Hepatocyte (in vitro differentiated cells): ENCODE results near the gene ANKS3. TPM values are rescaled to one million over a fixed set of nuclear protein-coding genes. Genes with fewer than 3 reads are reported as not detected.

ENCODE experiments used
- DNase-seq: peaks from one replicate; pipeline ENCODE4 v3.0.0-alpha.2; 2016; ENCODE audit warnings: low spot score
- H2AFZ ChIP-seq: fragments of 200-600 bp; sonication (generic); 2 replicates; pipeline ENCODE4 v1.6.0; 2016; ENCODE audit warnings: antibody characterized with exemption, mild to moderate bottlenecking
- H3K27ac ChIP-seq: fragments of 200-600 bp; sonication (generic); 2 replicates; pipeline ENCODE4 v1.5.1; 2016; ENCODE audit warnings: mild to moderate bottlenecking
- H3K27me3 ChIP-seq: fragments of 200-600 bp; sonication (generic); 2 replicates; pipeline ENCODE4 v1.6.1; 2016
- H3K36me3 ChIP-seq: fragments of 200-600 bp; sonication (generic); replicated peaks from 2 replicates; pipeline ENCODE4 v1.5.1; 2016; ENCODE audit warnings: low read depth; ENCODE audit not compliant: insufficient read depth
- H3K4me1 ChIP-seq: fragments of 200-600 bp; sonication (generic); 2 replicates; pipeline ENCODE4 v1.5.1; 2016; ENCODE audit warnings: mild to moderate bottlenecking, moderate library complexity; ENCODE audit not compliant: insufficient read depth
- H3K4me2 ChIP-seq: fragments of 200-600 bp; sonication (generic); 2 replicates; pipeline ENCODE4 v1.6.0; 2016
- H3K4me3 ChIP-seq: fragments of 200-600 bp; sonication (generic); 2 replicates; pipeline ENCODE4 v1.5.1; 2016; ENCODE audit warnings: mild to moderate bottlenecking
- H3K79me2 ChIP-seq: fragments of 200-600 bp; sonication (generic); 2 replicates; pipeline ENCODE4 v1.6.0; 2017; ENCODE audit warnings: mild to moderate bottlenecking
- H3K9me2 ChIP-seq: fragments of 200-600 bp; sonication (generic); replicated peaks from 2 replicates; pipeline ENCODE4 v1.6.0; 2017; ENCODE audit warnings: mild to moderate bottlenecking; ENCODE audit not compliant: insufficient read depth
- H3K9me3 ChIP-seq: fragments of 200-600 bp; sonication (generic); 2 replicates; pipeline ENCODE4 v1.5.1; 2016; ENCODE audit warnings: low read depth, mild to moderate bottlenecking
- H4K20me1 ChIP-seq: fragments of 200-600 bp; sonication (generic); 2 replicates; pipeline ENCODE4 v1.6.0; 2016; ENCODE audit warnings: mild to moderate bottlenecking; ENCODE audit not compliant: insufficient read depth, poor library complexity, severe bottlenecking
- EZH2 ChIP-seq: fragments of 200-600 bp; sonication (generic); IDR thresholded peaks from 2 replicates; pipeline ENCODE4 v1.6.1; 2016; ENCODE audit warnings: antibody characterized with exemption, mild to moderate bottlenecking, borderline replicate concordance
- EZH2phosphoT487 ChIP-seq: fragments of 200-600 bp; sonication (generic); IDR thresholded peaks from one replicate; pipeline ENCODE4 v1.6.1; 2018; ENCODE audit warnings: antibody characterized with exemption, mild to moderate bottlenecking, low read depth, moderate library complexity; ENCODE audit not compliant: unreplicated experiment, severe bottlenecking
- WGBS: methylation state at CpG from one replicate; pipeline ENCODE4 v1.1.6; 2016; ENCODE audit warnings: low lambda C conversion rate; ENCODE audit errors: missing lambda C conversion rate; 5-methylcytosine and 5-hydroxymethylcytosine counted together
- polyA plus RNA-seq: library from polyadenylated mRNA; unstranded; fragments of >200 nt; fragmentation: Nextera tagmentation; extraction: Ambion mirVana; gene quantifications from 2 replicates; pipeline ENCODE4 v1.2.1, GENCODE V29; 2016
- total RNA-seq: library from RNA; depleted of rRNA; stranded (reverse); fragments of >200 nt; gene quantifications from 2 replicates; pipeline ENCODE4 v1.2.3, GENCODE V29; 2014
- TF ChIP-seq, protein P1 (sequence below): fragments of 200-600 bp; sonication (generic); IDR thresholded peaks from 2 replicates; pipeline ENCODE4 v1.5.1; 2016; ENCODE audit warnings: antibody characterized with exemption, mild to moderate bottlenecking; ENCODE audit not compliant: poor library complexity

The ANKS3 gene
- total and polyA plus RNA-seq, 2 experiments from 2014 or later: 11.7 to 17.4 TPM

DNA sequence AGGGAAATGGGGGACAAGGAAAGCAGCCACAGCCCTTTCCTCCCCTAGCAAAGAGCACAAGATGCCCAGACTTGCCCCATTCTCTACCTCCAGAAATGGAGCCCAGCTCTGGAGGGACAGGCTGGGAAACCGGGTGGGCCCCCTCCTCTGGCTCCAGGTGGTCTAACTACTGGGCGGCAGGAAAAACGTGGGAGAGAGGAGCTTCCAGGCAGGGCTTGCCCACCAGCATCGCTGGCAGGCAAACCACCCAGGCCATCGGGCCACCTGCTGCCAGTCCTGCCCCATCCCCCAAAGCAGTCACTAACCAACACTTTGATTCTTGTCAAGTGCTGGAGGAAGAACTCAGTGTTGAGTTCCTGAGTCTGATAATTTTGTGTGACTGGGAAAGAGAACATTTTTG lies 15.6 kb downstream of the ANKS3 start:
- TF ChIP-seq, protein P1, sequence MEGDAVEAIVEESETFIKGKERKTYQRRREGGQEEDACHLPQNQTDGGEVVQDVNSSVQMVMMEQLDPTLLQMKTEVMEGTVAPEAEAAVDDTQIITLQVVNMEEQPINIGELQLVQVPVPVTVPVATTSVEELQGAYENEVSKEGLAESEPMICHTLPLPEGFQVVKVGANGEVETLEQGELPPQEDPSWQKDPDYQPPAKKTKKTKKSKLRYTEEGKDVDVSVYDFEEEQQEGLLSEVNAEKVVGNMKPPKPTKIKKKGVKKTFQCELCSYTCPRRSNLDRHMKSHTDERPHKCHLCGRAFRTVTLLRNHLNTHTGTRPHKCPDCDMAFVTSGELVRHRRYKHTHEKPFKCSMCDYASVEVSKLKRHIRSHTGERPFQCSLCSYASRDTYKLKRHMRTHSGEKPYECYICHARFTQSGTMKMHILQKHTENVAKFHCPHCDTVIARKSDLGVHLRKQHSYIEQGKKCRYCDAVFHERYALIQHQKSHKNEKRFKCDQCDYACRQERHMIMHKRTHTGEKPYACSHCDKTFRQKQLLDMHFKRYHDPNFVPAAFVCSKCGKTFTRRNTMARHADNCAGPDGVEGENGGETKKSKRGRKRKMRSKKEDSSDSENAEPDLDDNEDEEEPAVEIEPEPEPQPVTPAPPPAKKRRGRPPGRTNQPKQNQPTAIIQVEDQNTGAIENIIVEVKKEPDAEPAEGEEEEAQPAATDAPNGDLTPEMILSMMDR: no peak
- TF ChIP-seq EZH2: no peak
- TF ChIP-seq EZH2phosphoT487: no peak
- Histone ChIP-seq H2AFZ (no peak overlapping the region), H3K9me3 (no peaks in the 10 kb centered on the region), H3K79me2 (no peaks in the 10 kb centered on the region), H3K9me2 (no peaks in the 10 kb centered on the region), H3K4me3 (no peak overlapping the region), H3K27ac (no peak overlapping the region), H3K27me3 (no peaks in the 10 kb centered on the region), H3K4me2 (no peak overlapping the region), H3K4me1 (no peaks in the 10 kb centered on the region), H4K20me1 (no peaks in the 10 kb centered on the region), H3K36me3 (no peaks in the 10 kb centered on the region)
- DNase-seq: no peak
- WGBS: 72% methylated on average over 5 of the region's 5 CpGs

DNA sequence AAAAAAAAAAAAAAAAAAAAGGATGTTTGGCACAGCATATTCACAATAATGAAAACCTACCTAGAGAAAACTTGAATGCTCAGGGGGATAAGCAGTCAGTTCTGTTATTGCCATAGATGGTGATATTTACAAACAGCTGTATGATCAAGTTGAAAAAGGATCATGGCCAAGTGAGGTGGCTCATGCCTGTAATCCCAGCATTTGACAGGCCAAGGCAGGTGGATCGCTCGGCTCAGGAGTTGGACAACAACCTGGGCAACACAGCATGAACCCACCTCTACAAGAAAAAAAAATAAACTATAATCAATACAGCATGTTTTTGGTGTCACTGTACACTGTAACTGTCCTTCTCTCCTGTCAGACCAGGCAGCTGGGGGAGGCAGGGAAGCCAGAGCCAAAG lies 19.1 kb downstream of the ANKS3 start:
- Histone ChIP-seq H2AFZ (no peak overlapping the region), H3K27me3 (no peaks in the 10 kb centered on the region), H3K4me3 (no peak overlapping the region), H3K9me2 (no peaks in the 10 kb centered on the region), H3K4me2 (no peak overlapping the region), H4K20me1 (no peaks in the 10 kb centered on the region), H3K9me3 (no peaks in the 10 kb centered on the region), H3K4me1 (no peaks in the 10 kb centered on the region), H3K36me3 (no peaks in the 10 kb centered on the region), H3K27ac (no peak overlapping the region), H3K79me2 (no peaks in the 10 kb centered on the region)
- 100% methylated on average over 2 of the region's 2 CpGs for WGBS
- DNase-seq: no peak
- TF ChIP-seq, protein P1: no peak
- TF ChIP-seq EZH2phosphoT487 (no peak), EZH2 (no peak)

DNA sequence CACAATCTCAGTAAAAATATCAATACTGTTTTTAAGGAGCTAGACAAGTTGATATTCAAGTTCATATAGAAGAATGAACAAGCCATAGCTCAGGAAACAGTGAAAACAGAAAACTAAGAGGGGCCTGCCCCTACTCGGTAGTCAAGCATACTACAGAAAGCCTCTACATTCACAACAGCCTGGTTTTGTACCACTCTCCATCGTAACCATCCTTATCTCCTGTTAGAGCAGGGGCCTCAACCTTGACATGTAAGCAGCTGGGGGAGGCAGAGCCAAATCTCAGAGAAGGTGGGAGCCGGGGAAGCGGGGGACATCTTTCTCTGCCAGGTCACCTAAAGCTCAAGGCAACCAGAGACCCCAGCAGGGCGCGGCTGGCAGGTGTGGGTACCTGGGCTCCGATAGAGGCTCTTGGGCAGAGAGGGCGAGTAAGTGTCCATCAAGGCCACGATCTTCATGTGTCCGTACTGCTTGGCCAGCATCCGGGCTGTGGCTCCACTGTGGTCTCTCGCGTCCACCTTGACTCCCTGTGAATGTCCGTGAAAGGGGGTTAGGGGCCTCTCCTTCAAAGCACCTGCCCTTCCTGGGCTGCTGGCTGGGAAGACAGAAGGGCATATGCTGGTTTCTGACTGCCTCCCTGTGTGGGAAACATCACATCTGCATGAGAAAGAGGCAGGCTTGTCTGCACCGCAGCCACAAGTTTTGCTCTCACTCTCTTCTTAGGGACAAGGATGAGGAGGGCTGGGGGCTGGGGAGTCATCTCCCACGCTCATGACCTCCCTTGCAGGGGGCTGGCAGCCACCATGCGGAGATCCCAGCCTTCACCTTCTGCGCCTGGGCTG lies 20.2 kb downstream of the ANKS3 start:
- no peak for TF ChIP-seq EZH2phosphoT487
- TF ChIP-seq EZH2: no peak
- TF ChIP-seq, protein P1: no peak
- H3K36me3 ChIP-seq: no peaks in the 10 kb centered on the region
- H3K4me1 ChIP-seq: no peaks in the 10 kb centered on the region
- H2AFZ ChIP-seq: no peak overlapping the region
- H3K4me3 ChIP-seq: no peak overlapping the region
- 87% methylated on average over 18 of the region's 18 CpGs for WGBS
- no peaks in the 10 kb centered on the region for H3K9me3 ChIP-seq
- H3K9me2 ChIP-seq: no peaks in the 10 kb centered on the region
- no peaks in the 10 kb centered on the region for H3K27me3 ChIP-seq
- no peak overlapping the region for H3K27ac ChIP-seq
- no peak overlapping the region for H3K4me2 ChIP-seq
- no peaks in the 10 kb centered on the region for H4K20me1 ChIP-seq
- H3K79me2 ChIP-seq: no peaks in the 10 kb centered on the region
- no peak for DNase-seq
